ENCODE results near the gene NTMT2. TPM values are rescaled to one million over a fixed set of nuclear protein-coding genes. Genes with fewer than 3 reads are reported as not detected.
A peak's percentile ranks its signal among the peaks of the same experiment; 100 is the strongest.

The NTMT2 gene
- polyA plus RNA-seq, 3 donors, result not detected

DNA sequence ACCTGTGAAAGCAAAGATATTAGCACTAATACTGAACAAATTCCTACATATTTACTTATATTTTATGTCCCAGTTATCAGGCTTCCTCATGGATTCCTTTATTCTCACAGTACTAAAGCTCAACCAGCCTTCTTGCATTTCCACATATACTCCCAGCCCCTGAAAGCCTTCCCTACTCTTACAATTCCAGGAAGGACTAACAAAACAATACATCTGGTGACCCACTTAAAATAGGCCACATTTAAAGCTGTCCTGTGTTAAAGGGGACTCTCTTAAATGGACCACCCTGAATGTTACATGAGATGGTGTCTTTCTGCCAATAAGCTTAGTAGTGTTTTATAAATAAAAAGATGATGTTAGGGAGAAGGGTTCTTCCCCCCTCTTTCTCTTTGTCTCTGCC, 54.4 kb downstream of the NTMT2 start:
- DNase-seq (ENCODE audit: extremely low read depth in 1 of 11, low read depth in 9 of 11, low spot score in 4 of 11), result no peak

DNA sequence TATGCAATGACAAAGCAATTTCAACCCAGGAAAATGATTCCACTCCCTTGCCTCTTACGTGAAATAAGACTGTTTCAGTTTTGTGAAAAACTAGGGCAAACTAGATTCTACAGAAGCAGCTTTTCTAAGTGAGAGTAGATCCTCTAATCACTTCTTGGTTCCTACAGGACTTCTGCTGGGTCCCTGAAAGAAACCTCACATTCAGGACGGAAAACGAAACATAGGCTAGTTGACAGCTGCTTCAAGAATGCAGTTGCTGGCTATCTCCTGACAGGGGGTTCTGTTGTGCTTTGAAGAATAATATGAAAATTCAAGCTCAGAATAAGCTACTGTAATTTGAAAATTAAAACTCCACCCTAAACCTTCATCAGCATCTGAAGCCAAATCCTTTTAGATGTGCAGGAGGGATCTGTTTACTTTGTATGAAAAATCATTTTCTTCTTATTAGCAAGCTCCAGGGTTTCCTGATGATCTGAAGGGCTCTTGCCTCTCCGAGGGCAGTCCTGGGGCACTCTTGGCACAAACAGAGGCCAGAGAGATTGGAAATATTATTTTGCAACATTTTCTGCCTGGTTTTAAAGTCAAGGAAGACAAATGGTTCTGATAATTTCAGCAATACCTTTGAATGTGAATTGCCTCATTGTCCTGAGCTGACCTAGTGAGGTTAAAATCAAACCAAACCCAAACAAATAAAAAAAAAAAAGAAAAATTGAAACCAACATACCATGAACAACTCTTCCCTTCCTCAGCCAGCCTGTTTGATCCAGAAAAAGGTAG, 55.0 kb downstream of the NTMT2 start:
- no peak for DNase-seq (ENCODE audit: extremely low read depth in 1 of 11, low read depth in 9 of 11, low spot score in 4 of 11)

DNA sequence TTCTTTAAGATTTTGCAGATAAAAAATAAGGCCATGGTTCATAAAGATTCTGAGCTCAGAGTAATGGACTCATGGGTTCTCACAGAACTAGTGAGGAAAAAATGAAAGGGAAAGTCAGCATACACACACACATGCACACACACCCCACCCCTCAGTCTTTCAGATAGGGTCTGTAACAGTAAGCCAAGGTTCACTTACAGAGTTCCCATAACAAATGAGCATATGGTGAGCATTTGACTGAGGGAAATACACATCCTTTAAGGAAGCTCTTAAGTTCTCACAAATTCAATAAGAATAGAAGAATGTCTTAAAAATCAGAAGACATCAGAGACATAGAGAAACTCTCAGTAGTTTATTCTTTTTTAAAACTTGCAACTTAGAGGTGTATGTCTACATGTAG, 57.9 kb downstream of the NTMT2 start:
- DNase-seq (ENCODE audit: extremely low read depth in 1 of 11, low read depth in 9 of 11, low spot score in 4 of 11), result no peak

DNA sequence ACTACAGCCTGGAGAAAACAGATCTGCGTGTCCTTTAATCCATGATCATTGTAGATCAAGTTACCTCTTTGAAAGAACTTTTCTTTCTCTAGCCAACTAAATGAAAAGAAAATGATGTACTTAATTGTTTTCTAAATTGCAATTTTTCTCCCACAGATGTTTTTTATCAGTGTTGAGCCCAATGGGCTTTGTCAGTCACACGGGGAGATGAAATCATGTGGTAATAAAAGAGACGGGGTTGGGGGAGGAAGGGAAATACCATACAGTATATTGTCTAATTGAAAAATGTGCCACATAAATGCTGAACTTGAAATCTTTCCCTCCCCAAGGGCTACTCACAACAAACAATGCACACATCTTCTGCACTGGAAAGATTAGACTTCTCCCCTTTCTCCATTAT, 58.4 kb downstream of the NTMT2 start:
- peak in 1 of 11 donors; percentile 37 for DNase-seq (ENCODE audit: extremely low read depth in 1 of 11, low read depth in 9 of 11, low spot score in 4 of 11)

DNA sequence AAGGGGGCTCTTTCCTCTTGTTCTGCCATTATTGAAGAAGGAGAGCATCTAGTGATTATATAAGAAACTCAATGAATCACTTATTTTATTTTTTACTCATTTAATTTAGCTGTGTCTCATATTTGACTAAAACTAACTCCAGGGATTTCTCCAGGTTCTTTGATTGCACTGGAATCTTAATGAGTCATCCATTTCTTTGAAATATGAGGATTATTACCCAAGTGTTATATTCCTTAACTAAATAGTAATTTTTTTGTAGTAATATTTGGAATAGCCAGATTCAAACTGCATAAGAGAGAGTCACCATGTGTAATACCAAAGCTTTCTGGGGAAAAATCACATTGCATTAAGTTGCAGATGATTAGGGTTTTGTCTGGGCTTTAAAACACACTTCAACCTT, 59.5 kb downstream of the NTMT2 start:
- DNase-seq (ENCODE audit: extremely low read depth in 1 of 11, low read depth in 9 of 11, low spot score in 4 of 11), result no peak

DNA sequence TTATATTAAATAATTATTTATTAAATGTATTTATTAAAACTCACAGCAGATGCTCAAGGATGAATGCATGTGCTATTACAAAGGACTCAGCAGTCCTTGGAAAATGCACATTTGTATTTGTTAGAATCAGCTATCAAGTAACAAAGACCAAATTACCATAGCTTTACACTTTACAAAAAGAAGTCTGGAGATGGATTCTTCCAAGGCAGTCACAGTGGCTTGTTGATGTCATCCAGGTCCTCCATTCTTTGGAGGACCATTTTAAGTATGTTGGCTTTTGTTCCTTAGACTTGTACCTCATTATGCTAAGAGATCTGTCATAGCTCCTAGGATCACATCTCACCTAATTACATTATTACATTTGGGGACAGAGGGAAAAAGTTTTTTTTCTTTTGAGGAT, 63.4 kb downstream of the NTMT2 start:
- DNase-seq (ENCODE audit: extremely low read depth in 1 of 11, low read depth in 9 of 11, low spot score in 4 of 11), result no peak

DNA sequence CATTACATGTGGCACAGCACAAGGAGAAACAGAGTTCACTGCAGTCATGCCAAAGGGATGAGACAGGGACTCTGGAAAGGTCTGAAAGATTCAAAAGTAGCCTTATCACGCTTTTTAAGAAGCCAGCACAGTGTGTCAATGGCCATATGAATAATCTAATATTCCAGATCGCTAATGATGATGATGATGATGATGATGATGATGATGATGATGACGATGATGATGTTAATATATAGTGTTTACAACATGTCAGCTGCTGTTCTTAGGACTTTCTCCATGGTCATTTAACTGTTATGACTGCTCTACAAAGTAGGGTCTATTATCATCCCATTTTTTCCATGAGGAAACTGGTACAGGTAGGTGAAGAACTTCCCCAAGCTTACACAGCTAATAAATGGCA, 64.4 kb downstream of the NTMT2 start:
- no peak for DNase-seq (ENCODE audit: extremely low read depth in 1 of 11, low read depth in 9 of 11, low spot score in 4 of 11)

DNA sequence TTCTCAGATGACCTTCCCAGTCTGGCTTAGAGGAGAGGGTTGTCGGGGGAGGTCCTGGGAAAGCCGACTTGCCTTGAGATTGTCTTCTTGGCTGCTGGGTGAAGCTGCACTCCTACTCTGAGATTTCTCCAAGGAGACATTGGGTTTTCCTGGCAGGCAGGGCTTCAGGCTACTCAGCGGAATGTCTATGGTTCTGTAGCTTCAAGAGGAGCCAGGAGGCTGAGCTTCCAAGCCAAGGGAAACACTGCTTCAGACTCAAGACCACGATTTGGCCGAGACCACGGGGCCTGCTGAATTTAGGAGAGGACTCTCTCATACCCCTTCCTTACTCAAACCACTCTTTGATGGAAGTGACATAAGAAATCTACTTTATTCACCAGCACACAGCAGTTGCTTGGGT, 67.8 kb downstream of the NTMT2 start:
- no peak for DNase-seq (ENCODE audit: extremely low read depth in 1 of 11, low read depth in 9 of 11, low spot score in 4 of 11)

DNA sequence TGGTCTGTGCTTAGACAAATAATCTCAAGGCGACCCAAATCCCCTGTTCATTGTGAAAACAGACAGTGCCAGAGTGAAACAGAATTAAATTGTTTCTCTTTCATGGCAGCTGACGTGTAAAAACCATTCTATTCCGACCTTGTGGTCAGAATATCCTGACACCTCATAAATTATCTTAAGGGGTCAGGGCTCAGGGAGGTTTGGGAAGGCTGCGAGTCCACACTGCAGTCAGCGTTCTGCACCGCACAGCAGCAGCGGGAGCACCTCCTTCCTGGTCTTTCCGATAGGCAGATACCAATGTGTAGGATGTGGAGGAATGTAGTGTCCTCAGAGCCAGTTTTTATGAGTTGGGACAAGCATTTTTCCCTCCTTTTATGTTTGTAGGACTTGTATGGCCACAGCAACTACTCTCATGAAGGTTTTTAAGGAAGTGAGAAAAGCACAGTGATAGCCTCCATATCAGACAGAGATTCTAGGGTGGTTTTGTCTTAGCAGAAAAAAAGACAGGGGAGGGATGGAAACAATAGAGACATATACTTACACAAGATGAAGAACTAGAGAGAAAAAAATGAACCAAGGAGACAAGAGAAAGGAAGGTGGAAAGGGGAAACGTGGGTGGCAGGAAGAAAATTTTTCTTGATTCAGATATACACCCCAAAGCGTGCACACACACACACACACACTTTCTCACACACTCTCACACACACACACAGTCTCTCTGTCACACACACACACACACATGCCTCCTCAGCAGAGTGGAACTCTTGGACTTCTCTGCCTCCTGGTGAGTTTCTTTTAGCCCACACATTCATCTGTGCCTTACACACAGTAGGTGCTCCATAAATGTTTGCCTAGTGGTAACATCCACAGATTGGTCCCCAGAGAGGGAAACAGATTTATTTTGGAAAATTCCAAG, 68.6 kb downstream of the NTMT2 start:
- DNase-seq (ENCODE audit: extremely low read depth in 1 of 11, low read depth in 9 of 11, low spot score in 4 of 11), result no peak

DNA sequence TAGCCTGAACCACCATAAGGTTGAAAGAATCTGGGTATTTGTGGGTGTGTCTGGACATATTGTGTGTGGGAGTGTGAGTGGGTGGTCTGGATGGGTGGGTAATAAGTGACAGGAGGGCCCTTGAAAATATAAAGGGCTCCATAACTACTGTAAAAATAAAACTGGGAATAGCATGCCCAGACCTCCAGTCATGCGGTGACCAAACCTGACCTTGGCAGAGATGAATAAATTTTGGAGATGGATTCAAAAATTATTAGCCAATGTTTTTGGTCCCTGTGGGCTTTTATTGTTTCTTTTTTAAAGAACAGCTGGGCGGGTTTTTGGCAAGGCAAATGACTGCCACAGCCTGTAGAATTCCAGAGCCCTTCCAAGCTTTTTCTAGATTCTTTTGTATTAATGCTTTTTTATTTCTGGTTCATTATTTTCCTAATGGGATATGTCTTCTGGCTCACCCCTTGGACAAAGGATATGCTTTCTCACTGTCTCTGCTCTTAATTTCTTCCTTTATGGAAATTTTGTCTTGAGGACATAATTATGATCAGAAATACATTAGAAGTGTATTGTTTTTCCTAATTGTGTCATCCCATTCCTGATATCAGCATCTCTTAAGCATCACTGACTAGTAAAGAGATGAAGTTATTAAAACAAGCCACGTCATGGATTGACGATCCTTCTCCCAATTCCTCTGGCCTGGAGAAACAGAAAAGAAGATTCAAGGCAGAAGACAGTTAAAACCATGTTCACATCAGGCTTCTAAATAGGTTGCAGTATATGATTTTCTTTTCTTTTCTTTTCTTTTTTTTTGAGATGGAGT, 69.5 kb downstream of the NTMT2 start:
- no peak for DNase-seq (ENCODE audit: extremely low read depth in 1 of 11, low read depth in 9 of 11, low spot score in 4 of 11)

DNA sequence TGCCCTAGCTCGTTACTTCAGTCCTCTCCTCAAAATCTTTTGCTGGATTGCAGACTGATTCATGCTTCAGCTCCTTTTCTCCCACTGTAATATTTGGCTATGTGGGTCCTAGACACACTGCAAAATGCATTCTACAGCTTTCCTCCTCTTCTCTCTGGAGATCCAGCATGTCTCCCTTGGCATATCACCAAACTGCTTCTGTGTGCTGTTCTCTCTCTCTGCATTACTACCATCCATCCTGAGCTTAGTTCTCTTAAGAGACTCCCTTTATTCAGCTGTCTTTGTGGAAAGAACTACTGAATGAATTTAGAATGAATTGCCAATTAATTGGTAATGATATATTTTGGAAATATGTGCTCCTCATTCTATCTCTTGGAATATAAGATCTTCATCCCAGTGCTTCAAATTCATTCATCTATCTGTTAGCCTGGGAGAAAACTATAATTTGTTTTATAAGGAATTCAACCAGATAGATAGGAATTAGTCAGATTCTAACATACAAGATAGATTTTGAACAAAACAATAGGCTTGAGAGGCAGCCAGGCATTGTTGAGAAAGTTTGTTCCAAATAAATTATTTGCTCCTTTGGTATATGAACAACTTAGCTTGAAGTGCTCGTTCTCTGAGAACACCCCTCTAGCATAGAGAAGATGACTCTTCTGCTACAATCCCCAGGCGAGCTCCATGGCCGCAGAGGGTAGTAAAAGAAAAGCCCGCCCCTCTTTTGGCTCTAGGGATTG, 71.9 kb downstream of the NTMT2 start:
- DNase-seq (ENCODE audit: extremely low read depth in 1 of 11, low read depth in 9 of 11, low spot score in 4 of 11), result no peak

DNA sequence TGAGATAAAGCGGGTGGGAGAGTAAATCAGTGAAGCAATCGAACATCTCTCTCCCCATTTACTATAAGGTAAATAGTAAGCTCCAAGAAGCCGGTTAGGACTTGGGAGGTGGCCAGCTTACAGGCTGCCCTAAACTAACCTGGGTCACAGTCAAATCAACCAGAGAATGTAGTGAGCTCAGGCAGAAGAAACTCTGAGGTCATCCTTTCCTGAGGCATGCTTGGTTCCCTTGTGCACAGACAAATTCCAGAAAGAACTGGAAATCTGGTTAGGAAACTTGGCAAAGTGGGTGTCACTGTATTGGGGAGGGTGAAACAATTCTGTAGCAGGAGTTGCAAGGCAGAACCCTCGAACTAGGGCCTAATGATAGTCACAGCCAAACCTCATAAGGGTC, 72.5 kb downstream of the NTMT2 start:
- no peak for DNase-seq (ENCODE audit: extremely low read depth in 1 of 11, low read depth in 9 of 11, low spot score in 4 of 11)

Other genes with a start within 250 kb of the NTMT2 start
- 10 to 100 TPM; 41.0 to 50.6 (median 42.4) TPM for gene KIFAP3, start 71.3 kb upstream of the NTMT2 start, polyA plus RNA-seq (ENCODE audit: insufficient read length in 3 of 3)